ENCODE data around the gene RAI14. TPM values are rescaled to one million over a fixed set of nuclear protein-coding genes. Genes with fewer than 3 reads are reported as not detected.
"Not testable (repeated sequence)": the region's sequence is repeated elsewhere in the genome, so short reads cannot be mapped to it uniquely, and the experiment has no call there.

Gene RAI14
- total RNA-seq, 4 donors from 2014 or later, result 16.4 to 32.2 (median 18.8) TPM

GRCh38 chr5:34767180-34767579 lies 111.1 kb downstream of the RAI14 start:
- TF ChIP-seq, protein P1, sequence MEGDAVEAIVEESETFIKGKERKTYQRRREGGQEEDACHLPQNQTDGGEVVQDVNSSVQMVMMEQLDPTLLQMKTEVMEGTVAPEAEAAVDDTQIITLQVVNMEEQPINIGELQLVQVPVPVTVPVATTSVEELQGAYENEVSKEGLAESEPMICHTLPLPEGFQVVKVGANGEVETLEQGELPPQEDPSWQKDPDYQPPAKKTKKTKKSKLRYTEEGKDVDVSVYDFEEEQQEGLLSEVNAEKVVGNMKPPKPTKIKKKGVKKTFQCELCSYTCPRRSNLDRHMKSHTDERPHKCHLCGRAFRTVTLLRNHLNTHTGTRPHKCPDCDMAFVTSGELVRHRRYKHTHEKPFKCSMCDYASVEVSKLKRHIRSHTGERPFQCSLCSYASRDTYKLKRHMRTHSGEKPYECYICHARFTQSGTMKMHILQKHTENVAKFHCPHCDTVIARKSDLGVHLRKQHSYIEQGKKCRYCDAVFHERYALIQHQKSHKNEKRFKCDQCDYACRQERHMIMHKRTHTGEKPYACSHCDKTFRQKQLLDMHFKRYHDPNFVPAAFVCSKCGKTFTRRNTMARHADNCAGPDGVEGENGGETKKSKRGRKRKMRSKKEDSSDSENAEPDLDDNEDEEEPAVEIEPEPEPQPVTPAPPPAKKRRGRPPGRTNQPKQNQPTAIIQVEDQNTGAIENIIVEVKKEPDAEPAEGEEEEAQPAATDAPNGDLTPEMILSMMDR (IDR thresholded peaks at IDR 0.05), result no peak
- ATAC-seq (ENCODE audit: low FRiP score) (no peak), DNase-seq (ENCODE audit: low spot score) (no peak)

GRCh38 chr5:34770486-34770885 lies 114.4 kb downstream of the RAI14 start:
- TF ChIP-seq, protein P1 (IDR thresholded peaks at IDR 0.05), result no peak
- ATAC-seq (ENCODE audit: low FRiP score) (no peak), DNase-seq (ENCODE audit: low spot score) (no peak)

- TF ChIP-seq, protein P1 (IDR thresholded peaks at IDR 0.05), result no peak
- ATAC-seq (ENCODE audit: low FRiP score) (no peak), DNase-seq (ENCODE audit: low spot score) (no peak)
Observed at GRCh38 chr5:34771076-34771475, 114.9 kb downstream of the RAI14 start.

DNA sequence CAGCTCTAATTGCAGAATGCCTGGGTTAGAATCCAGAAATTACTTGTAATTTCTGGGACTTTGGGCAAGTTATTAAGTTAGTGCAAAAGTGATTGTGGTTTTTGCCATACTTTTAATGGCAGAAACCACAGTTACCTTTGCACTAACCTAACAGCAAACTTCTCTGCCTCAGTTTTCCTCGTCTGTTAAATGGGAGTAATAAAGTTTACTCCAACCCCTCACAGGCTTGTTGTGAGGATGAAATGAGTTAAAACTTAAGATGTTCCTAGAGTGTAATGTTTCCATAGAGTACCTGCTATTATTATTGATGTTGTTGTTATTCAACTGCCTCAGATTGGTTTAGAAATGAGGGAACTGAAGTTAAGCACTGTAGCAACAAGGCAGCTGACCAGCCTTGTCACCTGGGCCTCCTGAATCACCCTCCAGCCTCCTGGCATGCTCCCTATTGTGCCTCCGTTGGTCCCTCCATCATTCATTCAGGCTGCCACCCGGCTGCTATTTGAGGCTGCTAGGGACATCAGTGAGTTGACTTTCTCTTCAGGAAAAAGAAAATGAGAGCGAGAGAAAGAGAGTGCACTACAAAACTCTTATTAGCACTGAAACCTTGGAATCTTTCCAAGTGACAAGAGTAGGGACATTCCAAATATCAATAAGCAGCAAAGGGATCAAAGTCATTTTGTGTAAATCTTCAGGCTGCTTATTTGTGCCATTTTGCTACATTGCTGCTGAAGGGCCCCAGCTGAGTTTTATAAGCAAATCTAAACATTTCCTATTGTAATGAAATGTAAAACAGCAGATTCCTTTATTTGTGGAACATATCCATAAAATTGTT lies 116.4 kb downstream of the RAI14 start:
- TF ChIP-seq, protein P1 (IDR thresholded peaks at IDR 0.05), result no peak
- no peak for DNase-seq (ENCODE audit: low spot score)
- no peak for ATAC-seq (ENCODE audit: low FRiP score)

DNA sequence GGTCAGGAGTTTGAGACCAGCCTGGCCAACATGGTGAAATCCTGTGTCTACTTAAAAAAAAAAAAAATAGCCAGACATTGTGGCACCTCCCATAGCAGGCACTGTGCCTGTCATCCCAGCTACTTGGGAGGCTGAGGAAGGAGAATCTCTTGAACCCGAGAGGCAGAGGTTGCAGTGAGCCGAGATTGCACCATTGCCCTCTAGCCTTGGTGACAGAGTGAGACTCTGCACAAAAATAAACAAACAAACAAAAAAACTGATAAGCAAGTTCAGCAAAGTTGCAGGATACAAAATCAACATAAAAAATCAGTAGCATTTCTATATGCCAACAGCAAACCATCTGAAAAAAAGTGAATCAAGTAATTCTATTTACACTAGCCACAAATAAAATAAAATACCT lies 118.0 kb downstream of the RAI14 start:
- no peak for ATAC-seq (ENCODE audit: low FRiP score)
- TF ChIP-seq, protein P1 (IDR thresholded peaks at IDR 0.05), result no peak
- no peak for DNase-seq (ENCODE audit: low spot score)

GRCh38 chr5:34774678-34775077 lies 118.5 kb downstream of the RAI14 start:
- ATAC-seq (ENCODE audit: low FRiP score); DNase-seq (ENCODE audit: low spot score): not testable (repeated sequence)

DNA sequence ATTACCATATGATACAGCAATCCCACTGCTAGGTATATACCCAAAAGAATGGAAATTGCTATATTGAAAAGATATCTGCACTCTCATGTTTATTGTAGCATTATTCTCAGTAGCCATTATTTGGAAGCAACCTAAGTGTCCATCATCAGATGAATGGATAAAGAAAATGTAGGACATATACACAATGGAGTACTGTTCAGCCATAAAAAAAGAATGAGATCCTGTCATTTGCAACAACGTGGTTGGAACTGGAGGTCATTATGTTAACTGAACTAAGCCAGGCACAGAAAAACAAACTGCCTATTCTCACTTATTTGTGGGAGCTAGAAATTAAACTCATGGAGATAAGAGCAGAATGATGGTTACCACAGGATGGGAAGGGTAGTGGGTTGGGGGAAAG lies 119.8 kb downstream of the RAI14 start:
- ATAC-seq (ENCODE audit: low FRiP score) (no peak), DNase-seq (ENCODE audit: low spot score) (no peak)
- TF ChIP-seq, protein P1 (IDR thresholded peaks at IDR 0.05), result no peak

All from omental fat pad (tissue), 4 donors.